ENCODE results near the gene CERS3.

DNA sequence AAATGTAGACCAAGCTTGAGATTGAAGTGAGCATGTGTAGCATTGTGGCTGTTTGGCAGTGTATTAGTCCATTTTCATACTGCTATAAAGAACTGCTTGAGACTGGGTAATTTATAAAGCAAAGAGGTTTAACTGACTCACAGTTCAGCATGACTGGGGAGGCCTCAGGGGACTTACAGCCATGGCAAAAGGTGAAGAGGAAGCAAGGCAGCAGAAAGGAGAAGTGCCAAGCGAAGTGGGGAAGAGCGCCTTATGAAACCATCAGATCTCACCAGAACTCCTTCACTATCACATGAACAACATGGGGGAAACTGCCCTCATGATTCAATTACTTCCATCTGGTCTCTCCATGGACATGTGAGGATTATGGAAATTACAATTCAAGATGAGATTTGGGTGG is 8.6 kb upstream of the CERS3 start:
- TF ChIP-seq CTCF (IDR thresholded peaks at IDR 0.05) = no peak
- no peak for TF ChIP-seq POLR2A (IDR thresholded peaks at IDR 0.05)
